ENCODE results near the gene MCOLN2.
"Not testable (repeated sequence)": the region's sequence is repeated elsewhere in the genome, so short reads cannot be mapped to it uniquely, and the experiment has no call there.

The MCOLN2 gene

GRCh38 chr1:84988588-84988987 lies 8.3 kb downstream of the MCOLN2 start:
- Histone ChIP-seq H3K36me3 (ENCODE audit: insufficient read depth, low read length) (no peaks in the 10 kb centered on the region), H3K9ac (ENCODE audit: low read depth, low read length) (no peak overlapping the region), H3K27ac (ENCODE audit: low read length) (no peak overlapping the region), H3K4me1 (ENCODE audit: insufficient read depth, low read length) (no peaks in the 10 kb centered on the region), H3K79me2 (ENCODE audit: insufficient read depth, low read length) (no peaks in the 10 kb centered on the region), H3K4me2 (ENCODE audit: insufficient read depth, low read length) (no peak overlapping the region), H4K20me1 (ENCODE audit: insufficient read depth, low read length) (no peaks in the 10 kb centered on the region), H3K4me3 (ENCODE audit: low read depth in 1 of 2, low read length in 2 of 2) (no peak overlapping the region), H2AFZ (ENCODE audit: low read depth, low read length) (no peak overlapping the region), H3K9me3 (ENCODE audit: insufficient read depth, low read length, severe bottlenecking) (no peaks in the 10 kb centered on the region), H3K27me3 (ENCODE audit: insufficient read depth, low read length, poor library complexity) (no peaks in the 10 kb centered on the region)
- no peak for TF ChIP-seq EZH2 (IDR thresholded peaks at IDR 0.05; ENCODE audit: borderline replicate concordance, low read depth, low read length, severe bottlenecking)
- no peak for TF ChIP-seq CTCF (IDR thresholded peaks at IDR 0.05; ENCODE audit: borderline replicate concordance, extremely low read depth, low read length, poor library complexity, severe bottlenecking)
- peak; percentile 39; the same call in 1 of the 3 replicates for ATAC-seq (ENCODE audit: insufficient read depth, low read depth)
- DNase-seq = no peak

DNA sequence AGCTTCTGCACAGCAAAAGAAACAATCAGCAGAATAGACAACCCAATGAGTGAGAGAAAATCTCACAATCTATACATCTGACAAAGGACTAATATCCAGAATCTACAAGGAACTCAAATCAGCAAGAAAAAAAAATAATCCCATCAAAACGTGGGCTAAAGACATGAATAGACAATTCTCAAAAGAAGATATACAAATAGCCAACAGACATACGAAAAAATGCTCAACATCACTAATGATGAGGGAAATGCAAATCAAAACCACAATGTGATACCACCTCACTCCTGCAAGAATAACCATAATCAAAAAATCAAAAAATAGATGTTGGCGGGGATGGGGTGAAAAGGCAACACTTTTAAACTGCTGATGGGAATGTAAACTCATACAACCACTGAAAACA lies 10.4 kb downstream of the MCOLN2 start:
- not testable (repeated sequence) for H2AFZ ChIP-seq (ENCODE audit: low read depth, low read length); H3K36me3 ChIP-seq (ENCODE audit: insufficient read depth, low read length); H3K4me2 ChIP-seq (ENCODE audit: insufficient read depth, low read length); ATAC-seq (ENCODE audit: insufficient read depth, low read depth); H3K27ac ChIP-seq (ENCODE audit: low read length); H3K27me3 ChIP-seq (ENCODE audit: insufficient read depth, low read length, poor library complexity); H3K4me1 ChIP-seq (ENCODE audit: insufficient read depth, low read length); H3K79me2 ChIP-seq (ENCODE audit: insufficient read depth, low read length); H3K4me3 ChIP-seq (ENCODE audit: low read depth in 1 of 2, low read length in 2 of 2); H3K9ac ChIP-seq (ENCODE audit: low read depth, low read length); DNase-seq; H3K9me3 ChIP-seq (ENCODE audit: insufficient read depth, low read length, severe bottlenecking); H4K20me1 ChIP-seq (ENCODE audit: insufficient read depth, low read length)

DNA sequence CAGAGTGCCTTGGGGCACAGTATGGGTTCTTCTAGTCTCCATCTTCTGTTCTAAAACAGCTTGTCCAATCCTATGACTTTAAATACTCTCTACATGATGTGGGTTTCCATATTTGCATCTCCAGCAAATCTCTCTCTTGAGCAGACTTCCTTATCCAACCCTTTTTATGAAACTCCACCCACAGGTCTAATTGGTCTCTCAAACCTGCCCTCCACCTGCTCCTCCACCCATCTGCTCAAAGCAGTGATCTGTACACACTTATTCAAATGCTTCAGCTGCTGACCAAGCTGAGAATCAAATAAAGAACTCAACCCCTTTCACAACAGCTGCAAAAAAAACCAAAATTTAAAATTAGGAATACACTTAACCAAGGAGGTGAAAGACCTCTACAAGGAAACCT lies 11.5 kb downstream of the MCOLN2 start:
- no peak for DNase-seq
- no peak for ATAC-seq (ENCODE audit: insufficient read depth, low read depth)
- Histone ChIP-seq H3K4me2 (ENCODE audit: insufficient read depth, low read length) (no peak overlapping the region), H3K4me3 (ENCODE audit: low read depth in 1 of 2, low read length in 2 of 2) (no peak overlapping the region), H4K20me1 (ENCODE audit: insufficient read depth, low read length) (no peaks in the 10 kb centered on the region), H3K79me2 (ENCODE audit: insufficient read depth, low read length) (no peaks in the 10 kb centered on the region), H3K9me3 (ENCODE audit: insufficient read depth, low read length, severe bottlenecking) (no peaks in the 10 kb centered on the region), H3K27me3 (ENCODE audit: insufficient read depth, low read length, poor library complexity) (no peaks in the 10 kb centered on the region), H3K27ac (ENCODE audit: low read length) (no peak overlapping the region), H3K9ac (ENCODE audit: low read depth, low read length) (no peak overlapping the region), H3K4me1 (ENCODE audit: insufficient read depth, low read length) (no peaks in the 10 kb centered on the region), H2AFZ (ENCODE audit: low read depth, low read length) (no peak overlapping the region), H3K36me3 (ENCODE audit: insufficient read depth, low read length) (no peaks in the 10 kb centered on the region)
- TF ChIP-seq EZH2 (IDR thresholded peaks at IDR 0.05; ENCODE audit: borderline replicate concordance, low read depth, low read length, severe bottlenecking) = no peak

DNA sequence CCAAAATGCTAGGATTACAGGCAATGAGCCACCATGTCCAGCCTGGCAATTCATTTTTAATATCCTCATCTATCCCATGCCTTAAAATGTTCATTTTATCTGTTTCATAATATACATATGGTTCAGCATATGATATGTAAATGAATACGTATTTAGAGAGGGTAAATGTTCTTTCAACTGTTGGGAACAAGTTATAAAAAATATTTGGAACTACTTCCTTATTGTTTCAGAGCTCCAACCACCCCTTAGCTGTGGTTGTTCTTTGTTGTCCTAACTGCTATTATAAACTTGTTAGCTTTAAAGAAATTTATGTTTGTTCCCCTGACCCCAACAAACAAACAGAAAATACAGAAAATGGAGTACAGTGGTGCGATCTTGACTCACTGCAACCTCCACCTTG lies 14.5 kb downstream of the MCOLN2 start:
- H3K4me2 ChIP-seq (ENCODE audit: insufficient read depth, low read length) = no peak overlapping the region
- no peaks in the 10 kb centered on the region for H3K27me3 ChIP-seq (ENCODE audit: insufficient read depth, low read length, poor library complexity)
- H3K27ac ChIP-seq (ENCODE audit: low read length) = no peak overlapping the region
- H4K20me1 ChIP-seq (ENCODE audit: insufficient read depth, low read length) = no peaks in the 10 kb centered on the region
- H3K79me2 ChIP-seq (ENCODE audit: insufficient read depth, low read length) = no peaks in the 10 kb centered on the region
- ATAC-seq (ENCODE audit: insufficient read depth, low read depth) = no peak
- no peaks in the 10 kb centered on the region for H3K36me3 ChIP-seq (ENCODE audit: insufficient read depth, low read length)
- no peak overlapping the region for H3K9ac ChIP-seq (ENCODE audit: low read depth, low read length)
- no peak overlapping the region for H2AFZ ChIP-seq (ENCODE audit: low read depth, low read length)
- H3K4me1 ChIP-seq (ENCODE audit: insufficient read depth, low read length) = no peaks in the 10 kb centered on the region
- H3K4me3 ChIP-seq (ENCODE audit: low read depth in 1 of 2, low read length in 2 of 2) = no peak overlapping the region
- no peaks in the 10 kb centered on the region for H3K9me3 ChIP-seq (ENCODE audit: insufficient read depth, low read length, severe bottlenecking)
- no peak for TF ChIP-seq EZH2 (IDR thresholded peaks at IDR 0.05; ENCODE audit: borderline replicate concordance, low read depth, low read length, severe bottlenecking)
- no peak for TF ChIP-seq CTCF (IDR thresholded peaks at IDR 0.05; ENCODE audit: borderline replicate concordance, extremely low read depth, low read length, poor library complexity, severe bottlenecking)
- no peak for DNase-seq

All from DND-41 (cell line).